ENCODE results near the gene RMND5B. TPM values are rescaled to one million over a fixed set of nuclear protein-coding genes. Genes with fewer than 3 reads are reported as not detected.

The RMND5B gene
- polyA plus RNA-seq, 1 donor from 2014 or later = 37.3 TPM

GRCh38 chr5:178147406-178147805 is 16.6 kb downstream of the RMND5B start:
- TF ChIP-seq POLR2AphosphoS5 (IDR thresholded peaks at IDR 0.05) = no peak
- no peak for TF ChIP-seq RAD21 (conservative IDR thresholded peaks at IDR 0.05)
- TF ChIP-seq EP300 (conservative IDR thresholded peaks at IDR 0.05; ENCODE audit: poor library complexity, severe bottlenecking) = no peak
- no peak for TF ChIP-seq SMC3 (conservative IDR thresholded peaks at IDR 0.05; ENCODE audit: poor library complexity)
- no peak for TF ChIP-seq MXI1 (conservative IDR thresholded peaks at IDR 0.05; ENCODE audit: poor library complexity, severe bottlenecking)
- TF ChIP-seq EZH2 (IDR thresholded peaks at IDR 0.05; ENCODE audit: borderline replicate concordance, insufficient read depth, low read length, poor library complexity, severe bottlenecking) = no peak
- no peak for TF ChIP-seq TAF1 (IDR thresholded peaks at IDR 0.05; ENCODE audit: low read depth)
- no peak for TF ChIP-seq CTCF (IDR thresholded peaks at IDR 0.05; ENCODE audit: poor library complexity, severe bottlenecking)
- TF ChIP-seq REST (IDR thresholded peaks at IDR 0.05; ENCODE audit: borderline replicate concordance) = no peak

GRCh38 chr5:178149199-178149932 is 18.6 kb downstream of the RMND5B start:
- Histone ChIP-seq H3K36me3 (ENCODE audit: insufficient read depth, low read length) (no peaks in the 10 kb centered on the region), H3K4me3 (ENCODE audit: low read length) (no peak overlapping the region), H3K9me3 (ENCODE audit: low read length) (no peaks in the 10 kb centered on the region), H3K9ac (ENCODE audit: low read length) (no peak overlapping the region), H4K20me1 (ENCODE audit: insufficient read depth) (no peaks in the 10 kb centered on the region), H3K79me2 (replicated peaks; ENCODE audit: insufficient read depth, low read length) (peaks cover 5% of the 10 kb centered on the region), H2AFZ (ENCODE audit: low read depth, low read length) (no peak overlapping the region), H3K27ac (ENCODE audit: low read length) (no peak overlapping the region), H3K9me2 (ENCODE audit: insufficient read depth, low read length) (no peaks in the 10 kb centered on the region), H3K4me2 (ENCODE audit: low read length) (no peak overlapping the region), H3F3A (ENCODE audit: insufficient read depth, low read length, poor library complexity, severe bottlenecking) (no peaks in the 10 kb centered on the region), H3K27me3 (ENCODE audit: insufficient read depth, low read depth, low read length) (no peaks in the 10 kb centered on the region)
- TF ChIP-seq POLR2AphosphoS5 (IDR thresholded peaks at IDR 0.05) (no peak), EP300 (conservative IDR thresholded peaks at IDR 0.05; ENCODE audit: poor library complexity, severe bottlenecking) (no peak), TAF1 (IDR thresholded peaks at IDR 0.05; ENCODE audit: low read depth) (no peak), CTCF (IDR thresholded peaks at IDR 0.05; ENCODE audit: poor library complexity, severe bottlenecking) (no peak), MXI1 (conservative IDR thresholded peaks at IDR 0.05; ENCODE audit: poor library complexity, severe bottlenecking) (no peak), RAD21 (conservative IDR thresholded peaks at IDR 0.05) (no peak), REST (IDR thresholded peaks at IDR 0.05; ENCODE audit: borderline replicate concordance) (no peak), SMC3 (conservative IDR thresholded peaks at IDR 0.05; ENCODE audit: poor library complexity) (no peak), EZH2 (IDR thresholded peaks at IDR 0.05; ENCODE audit: borderline replicate concordance, insufficient read depth, low read length, poor library complexity, severe bottlenecking) (no peak)

More at GRCh38 chr5:178147406-178147805, 16.6 kb downstream of the RMND5B start:
- Histone ChIP-seq H3K27ac (ENCODE audit: low read length) (no peak overlapping the region), H3K9me2 (ENCODE audit: insufficient read depth, low read length) (no peaks in the 10 kb centered on the region), H3K4me2 (ENCODE audit: low read length) (no peak overlapping the region), H3K79me2 (replicated peaks; ENCODE audit: insufficient read depth, low read length) (no peaks in the 10 kb centered on the region), H3K36me3 (ENCODE audit: insufficient read depth, low read length) (no peaks in the 10 kb centered on the region), H3K27me3 (ENCODE audit: insufficient read depth, low read depth, low read length) (no peaks in the 10 kb centered on the region), H4K20me1 (ENCODE audit: insufficient read depth) (no peaks in the 10 kb centered on the region), H3K4me3 (ENCODE audit: low read length) (no peak overlapping the region), H3K9ac (ENCODE audit: low read length) (no peak overlapping the region), H3F3A (ENCODE audit: insufficient read depth, low read length, poor library complexity, severe bottlenecking) (no peaks in the 10 kb centered on the region), H3K9me3 (ENCODE audit: low read length) (no peaks in the 10 kb centered on the region), H2AFZ (ENCODE audit: low read depth, low read length) (no peak overlapping the region)

Measured in neural cell (in vitro differentiated cells).